Lung (tissue), 12 donors: ENCODE results near the gene SNTN. TPM values are rescaled to one million over a fixed set of nuclear protein-coding genes. Genes with fewer than 3 reads are reported as not detected.

ENCODE experiments used
- ATAC-seq: fragments of 200-7000 bp; cut with Tn5 transposase; one replicate; pipeline ENCODE4 v1.9.1; 2020; ENCODE audit warnings: moderate number of reproducible peaks; ENCODE audit not compliant: insufficient read depth, low FRiP score
- DNase-seq, 3 donors: peaks; one replicate each; pipeline ENCODE4 v3.0.0-alpha.2; 2013 to 2017
- H3K27ac ChIP-seq, 2 donors: one replicate each; pipeline ENCODE4 v1.5.1; 2013; ENCODE audit warnings: mild to moderate bottlenecking in 2 of 2, moderate library complexity in 2 of 2, control low read depth in 1 of 2, inconsistent platforms in 1 of 2, low read depth in 1 of 2, low read length in 1 of 2
- H3K27me3 ChIP-seq, 3 donors: one replicate each; pipeline ENCODE4 v1.5.1; 2013; ENCODE audit warnings: low read length in 2 of 3; ENCODE audit not compliant: control insufficient read depth in 3 of 3, insufficient read depth in 3 of 3
- H3K36me3 ChIP-seq, 4 donors: one replicate each; pipeline ENCODE4 v1.5.1; 2013; ENCODE audit warnings: low read length in 4 of 4, mild to moderate bottlenecking in 1 of 4, moderate library complexity in 1 of 4; ENCODE audit not compliant: control insufficient read depth in 4 of 4, insufficient read depth in 4 of 4
- H3K4me1 ChIP-seq, 5 donors: one replicate each; pipeline ENCODE4 v1.5.1; 2013; ENCODE audit warnings: low read length in 5 of 5, mild to moderate bottlenecking in 2 of 5, moderate library complexity in 1 of 5; ENCODE audit not compliant: control insufficient read depth in 5 of 5, insufficient read depth in 5 of 5
- H3K4me3 ChIP-seq: one replicate; pipeline ENCODE4 v1.5.1; 2013; ENCODE audit warnings: mild to moderate bottlenecking, control low read depth, moderate library complexity
- H3K9ac ChIP-seq, 2 donors: one replicate each; pipeline ENCODE4 v1.5.1; 2013; ENCODE audit warnings: low read length in 2 of 2, control low read depth in 1 of 2; ENCODE audit not compliant: insufficient read depth in 1 of 2
- H3K9me3 ChIP-seq, 4 donors: one replicate each; pipeline ENCODE4 v1.5.1; 2013; ENCODE audit warnings: low read length in 3 of 4, mild to moderate bottlenecking in 1 of 4, moderate library complexity in 1 of 4; ENCODE audit not compliant: control insufficient read depth in 4 of 4, insufficient read depth in 3 of 4
- WGBS, 2 donors: extraction: QIAGEN DNeasy Blood & Tissue Kit; methylation state at CpG; one replicate each; pipeline ENCODE4 v1.1.7; 2013; 5-methylcytosine and 5-hydroxymethylcytosine counted together
- polyA plus RNA-seq, 2 donors: library from polyadenylated mRNA; stranded (reverse); fragments of 200-250 nt; gene quantifications; one replicate each; pipeline ENCODE4 v1.2.1, GENCODE V29; 2013
- total RNA-seq, 2 donors: library from RNA; depleted of rRNA in 1 of 2; stranded (reverse); fragments of >200 nt in 1 of 2; gene quantifications; one replicate each; pipeline ENCODE4 v1.2.1, GENCODE V29; 2014 to 2021
- TF ChIP-seq, protein P1 (sequence below): IDR thresholded peaks from 2 replicates; pipeline ENCODE4 v1.5.1; 2012; ENCODE audit warnings: mild to moderate bottlenecking; ENCODE audit errors: control extremely low read depth, extremely low read depth
- donor health status: control.
- donor health status: control.
- donor health status: Bipolar disorder and iron deficiency.
- donor health status: healthy.
- donor health status: DM: yes; HTN: yes; CAD: no.

SNTN gene
- total and polyA plus RNA-seq, 4 donors: 20.1 to 51.0 (median 32.3) TPM

GRCh38 chr3:63693351-63693750, 40.9 kb downstream of the SNTN start:
- Histone ChIP-seq H3K4me3 (no peak overlapping the region), H3K9ac (no peak overlapping the region), H3K27ac (no peak overlapping the region), H3K9me3 (peaks cover 0 to 6% (median 1%) of the 10 kb centered on the region in 4 donors), H3K27me3 (no peaks in the 10 kb centered on the region), H3K4me1 (no peaks in the 10 kb centered on the region), H3K36me3 (no peaks in the 10 kb centered on the region)
- ATAC-seq (no peak), DNase-seq (no peak)
- TF ChIP-seq, protein P1, sequence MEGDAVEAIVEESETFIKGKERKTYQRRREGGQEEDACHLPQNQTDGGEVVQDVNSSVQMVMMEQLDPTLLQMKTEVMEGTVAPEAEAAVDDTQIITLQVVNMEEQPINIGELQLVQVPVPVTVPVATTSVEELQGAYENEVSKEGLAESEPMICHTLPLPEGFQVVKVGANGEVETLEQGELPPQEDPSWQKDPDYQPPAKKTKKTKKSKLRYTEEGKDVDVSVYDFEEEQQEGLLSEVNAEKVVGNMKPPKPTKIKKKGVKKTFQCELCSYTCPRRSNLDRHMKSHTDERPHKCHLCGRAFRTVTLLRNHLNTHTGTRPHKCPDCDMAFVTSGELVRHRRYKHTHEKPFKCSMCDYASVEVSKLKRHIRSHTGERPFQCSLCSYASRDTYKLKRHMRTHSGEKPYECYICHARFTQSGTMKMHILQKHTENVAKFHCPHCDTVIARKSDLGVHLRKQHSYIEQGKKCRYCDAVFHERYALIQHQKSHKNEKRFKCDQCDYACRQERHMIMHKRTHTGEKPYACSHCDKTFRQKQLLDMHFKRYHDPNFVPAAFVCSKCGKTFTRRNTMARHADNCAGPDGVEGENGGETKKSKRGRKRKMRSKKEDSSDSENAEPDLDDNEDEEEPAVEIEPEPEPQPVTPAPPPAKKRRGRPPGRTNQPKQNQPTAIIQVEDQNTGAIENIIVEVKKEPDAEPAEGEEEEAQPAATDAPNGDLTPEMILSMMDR: no peak

- Histone ChIP-seq H3K27ac (no peak overlapping the region), H3K27me3 (no peaks in the 10 kb centered on the region), H3K4me3 (no peak overlapping the region), H3K9me3 (no peaks in the 10 kb centered on the region), H3K36me3 (no peaks in the 10 kb centered on the region), H3K9ac (no peak overlapping the region), H3K4me1 (no peaks in the 10 kb centered on the region)
- DNase-seq (no peak), ATAC-seq (no peak)
- 92 to 95% methylated on average over 4 of the region's 4 CpGs for WGBS, 2 donors
- TF ChIP-seq, protein P1: no peak
These were observed 52.7 kb downstream of the SNTN start for GRCh38 chr3:63705092-63705645.

DNA sequence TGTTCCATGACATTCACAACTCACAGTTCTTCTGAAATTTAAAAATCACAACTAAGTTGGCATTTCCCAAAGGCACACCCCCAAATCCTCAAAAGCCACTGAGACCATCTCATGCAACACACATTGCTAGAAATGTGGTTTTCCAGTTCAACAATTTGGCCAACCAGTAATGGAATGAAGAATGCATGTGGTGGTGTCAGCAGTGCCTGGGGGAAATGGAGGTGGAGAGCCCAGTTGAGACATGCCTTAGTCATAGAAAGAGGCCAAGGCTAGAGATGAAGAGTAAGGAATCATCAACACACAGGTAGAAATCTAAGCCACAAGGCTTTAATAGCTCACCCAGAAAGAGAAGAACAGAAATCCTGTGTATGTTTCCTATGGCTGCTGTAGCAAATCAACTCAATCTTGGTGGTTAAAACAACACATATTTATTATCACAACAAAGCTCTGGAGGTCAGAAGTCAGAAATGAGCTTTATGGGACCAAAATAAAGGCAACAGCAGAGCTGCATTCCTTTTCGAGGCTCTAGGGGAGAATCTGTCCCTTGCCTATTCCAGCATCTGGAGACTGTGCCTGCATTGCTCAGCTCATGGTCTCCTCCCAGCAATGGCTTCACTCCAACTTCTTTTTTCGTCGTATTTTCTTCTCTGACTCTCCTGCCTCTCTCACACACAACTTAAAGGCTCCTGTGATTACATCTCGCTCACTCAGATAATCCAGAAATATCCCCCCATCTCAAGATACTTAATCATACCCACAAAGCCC, 54.0 kb downstream of the SNTN start:
- WGBS, 2 donors: 70 to 78% methylated on average over 4 of the region's 4 CpGs
- ATAC-seq (no peak), DNase-seq (no peak)
- Histone ChIP-seq H3K4me1 (no peaks in the 10 kb centered on the region), H3K36me3 (no peaks in the 10 kb centered on the region), H3K4me3 (no peak overlapping the region), H3K27ac (no peak overlapping the region), H3K27me3 (no peaks in the 10 kb centered on the region), H3K9ac (no peak overlapping the region), H3K9me3 (no peaks in the 10 kb centered on the region)
- TF ChIP-seq, protein P1: no peak
